Measurements from ENCODE around the gene CHIC2. TPM values are rescaled to one million over a fixed set of nuclear protein-coding genes. Genes with fewer than 3 reads are reported as not detected.
"Not testable (repeated sequence)": the region's sequence is repeated elsewhere in the genome, so short reads cannot be mapped to it uniquely, and the experiment has no call there.

Gene CHIC2
- total RNA-seq, 1 experiment from 2014 or later: 34.8 TPM

- DNase-seq (ENCODE audit: low read depth): no peak
Measured at GRCh38 chr4:54061067-54061466, 3.3 kb downstream of the CHIC2 start.

GRCh38 chr4:54060116-54060515 is 4.3 kb downstream of the CHIC2 start:
- no peak for DNase-seq (ENCODE audit: low read depth)

- DNase-seq (ENCODE audit: low read depth): no peak
Measured at GRCh38 chr4:54058171-54058570, 6.2 kb downstream of the CHIC2 start.

GRCh38 chr4:54056360-54056759 is 8.0 kb downstream of the CHIC2 start:
- no peak for DNase-seq (ENCODE audit: low read depth)

- no peak for DNase-seq (ENCODE audit: low read depth)
Measured at GRCh38 chr4:54055494-54055893, 8.9 kb downstream of the CHIC2 start.

- no peak for DNase-seq (ENCODE audit: low read depth)
Measured at GRCh38 chr4:54054501-54054900, 9.9 kb downstream of the CHIC2 start.

- not testable (repeated sequence) for DNase-seq (ENCODE audit: low read depth)
Measured at GRCh38 chr4:54053322-54053721, 11.1 kb downstream of the CHIC2 start.

- DNase-seq (ENCODE audit: low read depth): no peak
Measured at GRCh38 chr4:54050214-54050904, 14.0 kb downstream of the CHIC2 start.

- DNase-seq (ENCODE audit: low read depth): not testable (repeated sequence)
Measured at GRCh38 chr4:54043630-54044029, 20.8 kb downstream of the CHIC2 start.

- no peak for DNase-seq (ENCODE audit: low read depth)
Measured at GRCh38 chr4:54041933-54042332, 22.5 kb downstream of the CHIC2 start.

- no peak for DNase-seq (ENCODE audit: low read depth)
Measured at GRCh38 chr4:54041100-54041499, 23.3 kb downstream of the CHIC2 start.

- DNase-seq (ENCODE audit: low read depth): no peak
Measured at GRCh38 chr4:54038056-54038455, 26.3 kb downstream of the CHIC2 start.

GRCh38 chr4:54036184-54036583 is 28.2 kb downstream of the CHIC2 start:
- no peak for DNase-seq (ENCODE audit: low read depth)

- no peak for DNase-seq (ENCODE audit: low read depth)
Measured at GRCh38 chr4:54032558-54033135, 31.8 kb downstream of the CHIC2 start.

- no peak for DNase-seq (ENCODE audit: low read depth)
Measured at GRCh38 chr4:54027311-54027710, 37.1 kb downstream of the CHIC2 start.

GRCh38 chr4:54025582-54025981 is 38.8 kb downstream of the CHIC2 start:
- no peak for DNase-seq (ENCODE audit: low read depth)

GRCh38 chr4:54023019-54023418 is 41.4 kb downstream of the CHIC2 start:
- not testable (repeated sequence) for DNase-seq (ENCODE audit: low read depth)

- DNase-seq (ENCODE audit: low read depth): no peak
Measured at GRCh38 chr4:54017974-54018373, 46.4 kb downstream of the CHIC2 start.

GRCh38 chr4:54017308-54017707 is 47.1 kb downstream of the CHIC2 start:
- DNase-seq (ENCODE audit: low read depth): no peak

GRCh38 chr4:54016504-54016903 is 47.9 kb downstream of the CHIC2 start:
- no peak for DNase-seq (ENCODE audit: low read depth)

GRCh38 chr4:54015423-54016030 is 48.9 kb downstream of the CHIC2 start:
- DNase-seq (ENCODE audit: low read depth): no peak

- no peak for DNase-seq (ENCODE audit: low read depth)
Measured at GRCh38 chr4:54014666-54015160, 49.7 kb downstream of the CHIC2 start.

- no peak for DNase-seq (ENCODE audit: low read depth)
Measured at GRCh38 chr4:54011201-54011600, 53.2 kb downstream of the CHIC2 start.
